Measurements from ENCODE around the gene ASTN2.

The ASTN2 gene

GRCh38 chr9:116483622-116484491 is 931.0 kb downstream of the ASTN2 start:
- Histone ChIP-seq H3K4me1 (ENCODE audit: low read length) (no peaks in the 10 kb centered on the region), H3K36me3 (replicated peaks; ENCODE audit: insufficient read depth, low read length) (no peaks in the 10 kb centered on the region), H3K4me2 (ENCODE audit: low read depth, low read length) (no peak overlapping the region), H4K20me1 (ENCODE audit: insufficient read depth, low read length) (no peaks in the 10 kb centered on the region), H3F3A (ENCODE audit: insufficient read depth, low read length) (no peaks in the 10 kb centered on the region), H3K27ac (ENCODE audit: low read length) (no peak overlapping the region), H2AFZ (ENCODE audit: low read length) (no peak overlapping the region), H3K9me3 (replicated peaks; ENCODE audit: insufficient read depth, low read length) (no peaks in the 10 kb centered on the region), H3K9ac (ENCODE audit: low read length) (no peak overlapping the region), H3K4me3 (ENCODE audit: low read length) (no peak overlapping the region), H3K79me2 (ENCODE audit: low read length) (no peaks in the 10 kb centered on the region), H3K27me3 (replicated peaks; ENCODE audit: insufficient read depth, low read length) (no peaks in the 10 kb centered on the region), H3K9me2 (replicated peaks; ENCODE audit: insufficient read depth, low read length) (no peaks in the 10 kb centered on the region)
- TF ChIP-seq CTCF (IDR thresholded peaks at IDR 0.05; ENCODE audit: low read length) = no peak
- TF ChIP-seq EZH2phosphoT487 (IDR thresholded peaks at IDR 0.05; ENCODE audit: low read length) = no peak
- TF ChIP-seq EZH2 (optimal IDR thresholded peaks at IDR 0.05; ENCODE audit: low read depth, low read length) = no peak
- DNase-seq = no peak

GRCh38 chr9:116482740-116483139 is 932.1 kb downstream of the ASTN2 start:
- H3K79me2 ChIP-seq (ENCODE audit: low read length) = no peaks in the 10 kb centered on the region
- no peaks in the 10 kb centered on the region for H3K4me1 ChIP-seq (ENCODE audit: low read length)
- DNase-seq = no peak
- H3F3A ChIP-seq (ENCODE audit: insufficient read depth, low read length) = no peaks in the 10 kb centered on the region
- H2AFZ ChIP-seq (ENCODE audit: low read length) = no peak overlapping the region
- no peak overlapping the region for H3K27ac ChIP-seq (ENCODE audit: low read length)
- no peak overlapping the region for H3K4me3 ChIP-seq (ENCODE audit: low read length)
- no peaks in the 10 kb centered on the region for H3K9me3 ChIP-seq (replicated peaks; ENCODE audit: insufficient read depth, low read length)
- H3K27me3 ChIP-seq (replicated peaks; ENCODE audit: insufficient read depth, low read length) = no peaks in the 10 kb centered on the region
- TF ChIP-seq EZH2phosphoT487 (IDR thresholded peaks at IDR 0.05; ENCODE audit: low read length) = no peak
- no peak for TF ChIP-seq CTCF (IDR thresholded peaks at IDR 0.05; ENCODE audit: low read length)
- no peak for TF ChIP-seq EZH2 (optimal IDR thresholded peaks at IDR 0.05; ENCODE audit: low read depth, low read length)
- no peaks in the 10 kb centered on the region for H3K36me3 ChIP-seq (replicated peaks; ENCODE audit: insufficient read depth, low read length)
- no peak overlapping the region for H3K4me2 ChIP-seq (ENCODE audit: low read depth, low read length)
- no peaks in the 10 kb centered on the region for H3K9me2 ChIP-seq (replicated peaks; ENCODE audit: insufficient read depth, low read length)
- H4K20me1 ChIP-seq (ENCODE audit: insufficient read depth, low read length) = no peaks in the 10 kb centered on the region
- no peak overlapping the region for H3K9ac ChIP-seq (ENCODE audit: low read length)

GRCh38 chr9:116480700-116481099 is 934.2 kb downstream of the ASTN2 start:
- no peak overlapping the region for H3K4me2 ChIP-seq (ENCODE audit: low read depth, low read length)
- no peak overlapping the region for H3K4me3 ChIP-seq (ENCODE audit: low read length)
- H3F3A ChIP-seq (ENCODE audit: insufficient read depth, low read length) = no peaks in the 10 kb centered on the region
- H2AFZ ChIP-seq (ENCODE audit: low read length) = no peak overlapping the region
- no peak for DNase-seq
- TF ChIP-seq EZH2 (optimal IDR thresholded peaks at IDR 0.05; ENCODE audit: low read depth, low read length) (no peak), CTCF (IDR thresholded peaks at IDR 0.05; ENCODE audit: low read length) (no peak), EZH2phosphoT487 (IDR thresholded peaks at IDR 0.05; ENCODE audit: low read length) (no peak)
- no peaks in the 10 kb centered on the region for H3K27me3 ChIP-seq (replicated peaks; ENCODE audit: insufficient read depth, low read length)
- H3K36me3 ChIP-seq (replicated peaks; ENCODE audit: insufficient read depth, low read length) = no peaks in the 10 kb centered on the region
- H3K4me1 ChIP-seq (ENCODE audit: low read length) = no peaks in the 10 kb centered on the region
- no peaks in the 10 kb centered on the region for H3K79me2 ChIP-seq (ENCODE audit: low read length)
- no peaks in the 10 kb centered on the region for H4K20me1 ChIP-seq (ENCODE audit: insufficient read depth, low read length)
- H3K9me3 ChIP-seq (replicated peaks; ENCODE audit: insufficient read depth, low read length) = no peaks in the 10 kb centered on the region
- no peak overlapping the region for H3K9ac ChIP-seq (ENCODE audit: low read length)
- no peaks in the 10 kb centered on the region for H3K9me2 ChIP-seq (replicated peaks; ENCODE audit: insufficient read depth, low read length)
- H3K27ac ChIP-seq (ENCODE audit: low read length) = no peak overlapping the region

Data from MM.1S (cell line).